GM21825 (cell line): ENCODE measurements around the gene DLGAP3.

Experiments
- ATAC-seq: cut with Tn5 transposase; IDR thresholded peaks from one replicate; pipeline ENCODE4 v1.9.1; 2021; ENCODE audit warnings: mild to moderate bottlenecking, moderate library complexity; ENCODE audit not compliant: unreplicated experiment

The DLGAP3 gene

DNA sequence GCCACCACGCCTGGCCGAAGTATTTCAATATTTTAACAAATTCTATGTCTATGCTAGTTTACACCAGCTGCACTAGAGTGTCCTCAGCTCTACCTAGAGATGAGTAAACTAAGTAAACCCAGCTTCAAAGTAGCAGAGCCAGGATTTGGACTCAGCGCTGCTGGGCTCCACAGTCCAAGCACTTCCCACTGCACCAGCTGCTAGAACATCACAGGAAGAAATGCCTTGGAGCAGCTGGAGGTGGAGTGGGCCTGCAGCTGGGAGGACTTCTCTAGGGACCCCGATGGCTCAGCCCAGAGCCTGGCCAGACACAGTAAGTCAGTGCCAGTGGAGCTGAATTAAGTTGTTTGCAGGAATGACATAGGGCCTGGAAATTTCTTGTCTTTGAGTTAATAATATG lies 59.7 kb downstream of the DLGAP3 start:
- ATAC-seq = no peak

DNA sequence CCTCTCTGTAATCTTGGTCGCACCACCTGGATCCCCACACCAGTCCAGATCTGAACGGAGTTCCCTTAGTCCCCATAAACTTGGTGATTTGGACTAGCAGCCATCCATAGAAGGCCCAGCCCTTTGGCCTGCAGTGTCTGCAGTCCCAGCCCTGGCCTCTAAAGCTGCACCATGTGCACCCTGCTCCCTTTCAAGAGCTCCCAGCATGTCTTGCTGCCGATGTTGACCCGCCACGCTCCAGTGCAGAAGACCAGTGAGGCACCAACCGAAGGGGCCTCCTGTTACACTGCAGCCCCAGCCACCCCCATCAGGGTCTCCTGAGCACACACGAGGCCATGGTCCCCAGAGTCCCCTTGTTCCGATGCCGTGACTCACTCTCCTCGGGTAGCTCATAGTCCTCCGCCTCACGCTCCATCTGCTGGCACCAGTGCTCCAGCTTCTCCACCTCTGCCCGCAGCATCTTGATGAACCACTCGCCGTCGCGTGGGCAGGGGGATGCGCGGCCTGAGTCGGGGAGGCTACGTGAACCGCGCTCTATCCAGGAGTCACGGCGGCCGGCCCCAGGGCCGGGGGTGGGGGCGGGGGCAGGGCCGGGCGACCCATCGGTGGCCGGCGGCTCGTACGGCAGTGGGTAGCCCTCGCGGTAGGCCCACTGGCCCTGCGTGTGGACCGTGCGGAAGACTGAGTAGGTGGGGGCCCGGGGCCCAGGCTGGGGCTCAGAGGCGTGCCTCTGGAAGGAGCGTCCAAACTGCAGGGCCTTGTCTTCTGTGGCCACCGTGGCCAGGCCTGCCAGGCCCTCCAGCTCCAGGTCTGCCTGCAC lies 61.0 kb downstream of the DLGAP3 start:
- ATAC-seq = no peak

DNA sequence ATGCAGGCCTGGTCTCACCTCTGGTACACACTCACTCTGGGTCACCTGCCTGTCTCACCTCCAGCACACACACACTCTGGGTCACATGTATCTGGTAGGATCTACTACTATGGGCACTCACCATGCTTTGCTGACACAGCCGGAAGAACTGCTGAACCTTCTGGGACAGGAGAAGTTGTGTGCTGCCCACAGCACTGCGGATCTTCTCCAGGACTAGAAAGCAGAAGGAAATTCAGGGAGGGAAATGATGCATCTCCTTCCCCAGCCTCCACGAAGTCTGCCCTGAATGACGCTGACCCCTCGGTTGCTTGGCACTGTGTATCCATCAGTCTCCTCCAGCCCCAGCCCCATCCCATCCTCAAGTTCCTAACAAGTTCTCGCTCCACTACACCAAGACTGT lies 62.0 kb downstream of the DLGAP3 start:
- ATAC-seq = no peak

DNA sequence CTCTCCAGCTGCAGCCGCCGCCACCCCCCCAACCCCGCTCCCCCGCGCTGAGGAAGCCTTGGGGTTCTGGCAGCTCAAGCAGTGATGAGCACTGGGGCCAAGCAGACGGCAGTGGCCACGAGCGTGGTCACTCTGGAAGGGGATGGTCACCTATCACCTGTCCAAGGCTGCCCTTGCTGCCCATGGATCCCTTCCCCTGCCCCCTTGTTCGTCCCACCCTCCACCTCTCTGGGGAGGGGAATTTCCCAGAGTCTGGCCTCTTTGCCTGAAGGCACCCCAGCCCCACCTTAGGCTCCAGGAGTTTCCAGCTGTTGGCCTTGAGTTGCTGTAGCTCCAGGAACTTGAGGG lies 62.7 kb downstream of the DLGAP3 start:
- no peak for ATAC-seq

DNA sequence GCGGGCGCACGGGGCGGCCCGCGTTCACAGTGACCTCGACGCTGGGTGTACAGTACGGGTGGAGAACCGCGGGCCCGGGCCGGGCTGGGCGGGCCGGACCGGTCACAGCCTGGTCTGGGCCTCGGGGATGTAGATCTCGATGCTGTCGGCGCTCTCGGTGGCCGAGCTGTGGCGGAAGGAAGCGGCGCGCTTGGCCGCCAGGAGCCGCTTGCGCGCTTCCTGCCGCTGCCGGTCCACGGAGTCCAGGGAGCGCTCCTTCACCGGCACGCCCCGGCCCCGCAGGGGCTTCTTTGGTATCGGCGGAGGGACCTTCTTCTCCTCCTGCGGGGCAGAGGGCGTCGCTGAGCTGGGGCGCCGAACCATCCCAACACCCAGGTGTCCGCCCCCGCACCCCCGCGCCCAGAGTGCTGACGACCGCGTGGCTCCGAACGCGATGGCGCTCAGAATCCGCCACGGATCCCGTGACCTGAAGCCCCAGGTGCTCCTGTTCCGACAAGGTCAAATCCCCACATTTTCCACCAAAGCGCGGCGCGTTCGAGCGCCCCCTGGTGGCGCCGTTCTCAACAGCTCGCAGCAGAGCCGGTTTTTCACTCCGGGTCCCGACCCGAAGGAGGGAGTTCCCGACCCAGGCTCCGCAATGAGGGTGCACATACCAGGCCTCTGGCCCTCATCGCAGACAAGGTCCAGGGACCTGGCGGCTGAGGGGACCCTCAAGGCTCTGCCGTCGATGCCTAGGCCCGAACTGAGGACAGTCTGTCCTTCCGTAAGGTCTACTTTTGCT lies 63.3 kb downstream of the DLGAP3 start:
- no peak for ATAC-seq

DNA sequence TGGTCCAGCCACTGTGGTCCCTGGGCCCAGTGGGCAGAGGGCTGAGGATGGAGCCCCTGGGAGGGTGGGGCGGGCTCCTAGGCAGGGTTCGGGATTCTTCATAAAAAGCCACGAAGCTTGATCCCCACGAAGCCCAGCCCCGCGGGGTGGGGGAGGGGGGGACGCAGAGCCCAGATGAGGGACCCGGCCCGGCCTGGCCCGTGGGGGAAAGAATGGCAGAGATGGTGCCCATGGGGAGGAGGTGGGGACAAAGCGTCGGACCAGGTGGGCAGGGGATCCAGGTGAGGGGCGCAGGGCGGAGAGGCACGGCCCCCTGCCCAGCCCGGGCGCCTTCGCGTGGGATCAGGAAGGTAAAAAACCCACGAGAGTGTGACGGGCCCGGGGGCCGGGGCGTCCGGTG lies 63.9 kb downstream of the DLGAP3 start:
- no peak for ATAC-seq

DNA sequence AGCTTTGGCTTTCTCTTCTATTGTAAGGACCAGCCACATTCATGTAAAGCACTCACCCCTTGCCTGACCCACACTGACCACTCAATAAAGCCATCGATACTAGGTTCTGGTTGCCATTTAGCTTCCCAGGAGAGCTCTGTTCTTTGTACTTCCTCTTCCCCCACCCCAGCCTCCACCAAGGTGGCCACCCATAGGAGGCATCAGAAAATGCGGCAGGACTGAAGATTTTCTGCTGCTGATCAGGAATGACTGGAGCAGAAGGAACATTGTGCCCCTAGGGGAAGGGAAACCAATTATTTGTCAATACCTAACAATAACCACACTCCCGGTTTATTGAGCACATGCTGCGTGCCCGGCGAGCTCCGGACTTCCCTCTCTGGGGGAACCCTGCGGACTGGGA lies 64.7 kb downstream of the DLGAP3 start:
- no peak for ATAC-seq

DNA sequence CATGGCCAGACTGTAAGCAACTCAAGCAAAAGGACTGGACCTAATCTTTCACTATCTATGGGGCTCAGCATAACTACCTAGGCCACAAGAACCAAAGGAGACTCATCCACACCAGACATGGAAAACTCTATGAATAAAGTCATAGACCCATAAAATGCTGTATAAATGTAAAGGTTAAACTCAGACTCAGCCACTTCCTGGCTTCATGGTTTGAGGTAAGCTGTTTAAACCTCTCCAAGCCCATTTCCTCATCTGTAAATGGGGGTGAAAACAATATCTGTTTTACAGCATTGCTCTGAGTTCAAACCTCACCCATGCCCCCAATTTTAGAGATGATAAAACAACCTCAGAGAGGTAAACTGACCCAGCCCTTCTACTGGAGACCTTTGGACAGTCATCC lies 65.9 kb downstream of the DLGAP3 start:
- ATAC-seq = no peak

DNA sequence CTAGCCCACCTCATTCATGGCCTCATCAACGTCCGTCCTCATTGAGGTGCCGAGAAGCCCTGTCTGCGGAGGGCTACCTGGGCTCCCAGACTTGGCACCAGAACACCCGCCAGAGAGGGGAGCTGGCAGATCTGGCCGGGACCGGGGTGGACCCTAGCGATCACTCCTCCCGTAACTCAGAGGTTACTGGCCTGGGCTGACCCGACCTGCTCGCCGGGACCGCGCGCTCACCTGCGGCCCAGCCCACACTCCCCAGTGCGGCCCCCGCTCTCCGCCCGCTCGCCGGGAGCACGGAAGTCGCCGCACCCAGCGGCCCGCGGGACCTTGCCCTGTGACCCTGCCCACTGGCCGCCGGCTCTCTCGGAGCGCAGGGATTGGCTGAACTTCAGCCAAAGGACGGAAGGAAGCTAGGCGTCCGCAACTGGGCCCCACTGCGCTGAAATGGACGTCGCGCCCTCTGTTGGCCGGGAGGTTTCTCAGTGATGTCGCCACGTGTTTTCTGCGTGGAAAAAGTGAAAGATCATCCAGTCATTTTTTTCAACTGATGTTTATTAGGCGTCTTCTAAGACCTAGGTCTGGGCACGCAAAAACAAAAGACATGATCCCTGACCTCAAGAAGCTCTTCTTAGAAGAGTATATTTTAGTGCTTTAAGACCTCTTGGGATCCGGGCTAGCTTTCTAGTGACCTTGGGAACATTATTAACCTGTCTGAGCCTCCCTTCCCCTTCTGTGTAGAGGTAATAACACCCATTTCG lies 69.8 kb downstream of the DLGAP3 start, which contains the start of gene SMIM12:
TSS of gene SMIM12 (minus strand) at position 304 of the 755 bp plus-strand sequence. CDS start 3,772 bp downstream, outside the sequence.
- peak; percentile 91 for ATAC-seq

DNA sequence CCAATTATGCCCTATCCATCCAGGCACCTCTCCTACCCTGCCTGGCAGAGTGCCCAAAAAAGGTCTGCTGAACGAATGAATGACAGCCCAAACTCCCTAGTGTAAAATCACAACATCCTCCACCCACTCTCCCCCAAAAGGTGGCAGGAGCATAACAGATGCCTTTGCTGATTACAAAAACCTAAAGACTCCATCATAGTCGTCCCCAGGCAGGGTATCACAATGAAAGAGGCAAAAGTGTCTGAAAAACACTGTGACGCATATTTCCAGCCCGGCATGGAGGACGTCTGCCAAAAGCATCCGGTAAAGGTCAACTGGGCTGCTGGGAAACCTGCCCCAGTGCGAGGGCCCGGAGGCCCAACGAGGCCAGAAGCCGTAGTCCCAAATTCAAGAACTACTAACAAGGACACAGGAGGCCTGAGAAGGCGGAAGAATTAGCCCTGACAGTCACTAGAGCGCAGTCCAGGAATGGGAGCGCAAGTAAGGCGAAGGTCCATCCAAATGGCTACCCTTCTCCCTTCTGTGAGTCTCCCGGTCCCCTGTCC lies 70.5 kb downstream of the DLGAP3 start:
- peak; percentile 6 for ATAC-seq

DNA sequence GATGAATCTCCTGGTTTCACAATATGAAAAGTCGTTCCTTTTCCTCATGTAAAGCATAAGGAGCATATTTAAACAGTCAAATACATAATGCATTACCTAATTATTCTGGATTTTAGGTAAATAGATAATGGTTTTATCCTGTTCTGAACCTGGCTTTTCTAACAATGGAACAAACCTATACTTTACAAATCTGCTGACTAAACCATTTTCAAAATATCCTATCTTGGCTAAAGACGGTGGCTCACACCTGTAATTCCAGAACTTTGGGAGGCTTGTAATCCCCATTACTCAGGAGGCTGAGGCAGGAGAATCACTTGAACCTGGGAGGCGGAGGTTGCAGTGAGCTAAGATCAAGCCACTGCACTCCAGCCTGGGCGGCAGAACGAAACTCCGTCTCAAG lies 72.8 kb downstream of the DLGAP3 start:
- no peak for ATAC-seq

DNA sequence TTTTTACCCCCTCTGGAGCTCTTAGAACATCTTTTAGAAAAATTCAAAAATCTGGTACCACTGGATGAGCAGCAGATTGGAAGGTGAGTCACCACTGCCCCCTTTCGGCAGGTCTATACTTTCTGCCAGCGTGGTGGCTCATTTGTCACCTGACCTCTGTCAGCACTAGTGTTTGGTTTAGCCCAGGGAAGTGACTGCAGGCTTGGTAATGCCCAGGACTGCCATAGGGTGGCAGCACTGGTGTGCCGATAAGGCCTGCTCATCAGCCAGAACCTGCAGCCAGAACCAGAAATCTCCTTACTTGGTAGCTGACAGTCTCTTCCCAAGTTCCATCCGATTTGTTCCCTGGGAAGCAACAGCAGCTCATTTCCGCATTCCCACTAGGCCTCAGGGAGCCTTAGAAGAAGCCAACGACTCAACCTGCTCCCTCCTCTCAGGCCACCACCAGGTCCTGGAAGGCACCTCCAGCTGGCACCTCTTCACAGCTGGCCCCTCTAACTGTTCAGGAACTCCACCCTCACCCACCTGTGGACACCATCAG lies 76.7 kb downstream of the DLGAP3 start:
- peak; percentile 87 for ATAC-seq

DNA sequence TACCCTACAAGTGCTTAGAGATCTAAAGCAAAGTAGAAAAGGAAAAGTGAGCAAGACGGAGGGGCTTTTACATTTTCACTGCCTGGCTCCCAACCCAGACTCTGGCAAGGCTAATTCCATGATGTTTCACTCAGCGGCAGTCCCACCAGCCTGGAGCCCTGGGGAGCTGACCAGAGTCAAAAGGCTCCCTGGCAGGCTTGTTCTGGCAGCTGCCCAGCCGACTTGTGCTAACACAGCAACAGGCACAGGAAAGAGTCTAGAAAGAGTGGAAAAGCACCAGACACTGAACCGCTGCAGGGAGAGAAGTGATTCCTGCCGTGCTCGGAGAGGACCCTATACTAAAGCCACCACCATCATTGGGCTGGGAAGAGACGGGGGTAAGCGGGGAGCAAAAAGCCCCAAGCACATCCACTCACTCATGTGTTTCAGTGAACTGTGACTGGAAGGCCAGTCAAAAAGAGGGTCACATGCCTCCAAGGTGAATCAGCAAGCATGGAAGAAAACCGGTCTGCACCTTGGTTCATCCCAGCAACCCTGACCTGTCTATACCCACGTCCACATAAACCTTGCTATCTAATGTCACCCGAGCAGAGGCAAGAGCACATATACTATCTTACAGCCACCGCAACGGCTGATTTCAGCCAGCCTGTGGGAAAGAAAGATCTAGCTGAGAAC lies 77.9 kb downstream of the DLGAP3 start:
- no peak for ATAC-seq

DNA sequence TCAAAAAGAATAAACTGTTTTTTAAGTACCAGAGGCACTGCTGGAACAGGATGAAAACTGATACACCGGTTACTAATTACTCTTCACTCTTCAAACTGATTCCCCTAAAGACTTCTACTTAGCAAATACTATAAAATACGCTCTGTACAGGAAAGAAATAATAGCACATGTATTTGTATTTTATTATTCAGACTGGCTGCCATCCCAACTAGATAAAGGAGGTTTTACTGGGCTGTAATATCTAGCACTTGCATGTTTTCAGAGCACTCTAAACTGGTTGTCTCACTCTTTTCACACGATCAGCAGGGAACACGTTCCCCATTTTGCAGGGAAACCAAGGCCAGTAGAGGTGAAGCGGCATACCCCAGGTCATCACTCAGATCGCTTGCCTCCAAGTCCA lies 79.1 kb downstream of the DLGAP3 start:
- no peak for ATAC-seq

DNA sequence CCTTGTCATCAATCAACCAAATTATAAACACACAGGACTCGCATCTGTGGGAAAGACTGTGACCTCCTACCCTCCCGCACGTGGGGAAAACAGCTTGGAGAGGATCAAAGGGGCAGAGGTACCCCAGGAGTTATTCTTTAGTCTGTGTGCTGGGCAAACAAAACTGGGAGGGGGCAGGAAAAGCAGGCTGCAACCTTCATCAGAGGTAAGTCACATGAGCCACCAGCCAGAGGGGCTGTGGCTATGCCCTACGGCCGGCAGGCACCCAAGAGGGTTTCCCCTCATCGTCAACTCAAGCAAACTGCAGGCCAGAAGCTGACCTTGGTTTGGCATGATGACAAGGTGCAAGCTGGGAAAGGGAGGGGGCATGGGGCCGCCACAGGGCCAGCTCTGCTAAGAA lies 82.4 kb downstream of the DLGAP3 start:
- ATAC-seq = no peak

DNA sequence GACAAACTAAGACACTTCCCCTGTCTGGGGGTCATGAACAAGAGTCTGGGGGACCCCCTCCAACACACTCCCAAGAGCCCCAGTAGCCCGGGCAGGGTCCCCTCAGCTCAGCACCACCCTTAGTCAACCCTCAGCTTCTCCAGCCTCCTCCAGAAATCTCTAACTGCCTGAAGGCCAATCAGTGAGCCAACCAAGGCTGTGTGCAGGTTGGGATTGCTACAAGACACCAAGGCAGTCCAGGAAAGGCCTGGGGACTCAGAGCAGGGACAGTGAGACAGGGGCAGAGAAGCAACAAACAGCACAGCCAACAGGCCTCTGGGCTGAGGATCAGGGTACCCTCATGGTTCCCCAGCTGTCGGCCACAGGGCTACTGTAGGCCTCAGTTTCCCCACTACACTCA lies 83.2 kb downstream of the DLGAP3 start:
- no peak for ATAC-seq

DNA sequence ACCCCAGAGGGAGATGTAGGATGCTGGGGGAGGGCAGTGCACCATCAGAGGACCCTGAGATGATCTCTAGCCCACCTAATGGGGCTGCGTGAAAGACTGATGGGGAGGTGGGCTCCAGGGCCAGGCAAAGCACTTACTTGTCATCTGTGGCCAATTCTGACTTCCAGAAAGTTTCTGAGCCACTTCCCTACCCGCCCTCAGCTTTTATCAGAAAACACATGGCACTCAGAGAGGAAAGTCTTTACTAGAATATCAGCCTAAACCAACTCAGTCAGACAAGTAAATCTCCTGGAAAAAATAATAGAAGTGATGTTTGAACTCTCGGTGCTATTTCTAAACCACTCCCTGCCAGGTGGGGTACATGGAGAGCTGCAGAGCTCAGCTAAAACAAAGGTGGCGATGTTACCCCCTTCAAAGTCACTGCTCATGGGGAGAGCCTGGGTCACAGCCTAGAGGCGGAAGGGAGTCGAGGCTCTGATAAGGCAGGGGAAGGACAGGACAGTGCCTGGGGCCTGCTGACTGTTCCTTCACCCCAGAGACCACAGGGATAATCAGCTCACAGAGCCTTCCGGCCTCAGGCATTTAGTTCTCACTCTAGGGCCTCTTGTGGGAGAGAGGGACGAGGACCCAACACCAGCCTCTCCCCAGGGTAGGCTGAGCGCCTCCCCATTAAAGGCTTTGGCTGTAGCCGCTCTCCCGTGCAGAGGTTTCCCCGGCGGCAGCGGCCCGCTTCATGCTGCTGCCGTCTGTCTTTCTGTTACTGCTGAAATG lies 84.1 kb downstream of the DLGAP3 start:
- ATAC-seq = no peak

DNA sequence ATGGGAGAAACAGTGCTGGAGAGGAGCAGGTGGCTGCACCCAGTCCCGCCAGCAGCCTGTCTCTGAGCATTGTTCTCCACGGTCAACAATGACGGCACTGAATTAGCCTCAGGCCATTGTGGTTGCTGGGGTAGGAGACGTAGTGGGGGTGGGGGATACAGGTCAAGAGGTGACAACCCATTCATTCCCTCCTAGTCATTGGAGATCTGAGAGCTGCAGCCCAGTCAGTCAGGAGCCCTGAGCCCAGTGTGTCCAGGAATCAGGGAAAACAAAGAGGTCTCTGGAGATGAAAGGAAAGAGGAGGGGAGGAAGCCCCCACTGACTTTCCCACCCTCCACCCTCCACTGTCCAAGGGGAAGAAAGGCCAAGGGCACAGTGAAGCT lies 85.2 kb downstream of the DLGAP3 start:
- no peak for ATAC-seq

DNA sequence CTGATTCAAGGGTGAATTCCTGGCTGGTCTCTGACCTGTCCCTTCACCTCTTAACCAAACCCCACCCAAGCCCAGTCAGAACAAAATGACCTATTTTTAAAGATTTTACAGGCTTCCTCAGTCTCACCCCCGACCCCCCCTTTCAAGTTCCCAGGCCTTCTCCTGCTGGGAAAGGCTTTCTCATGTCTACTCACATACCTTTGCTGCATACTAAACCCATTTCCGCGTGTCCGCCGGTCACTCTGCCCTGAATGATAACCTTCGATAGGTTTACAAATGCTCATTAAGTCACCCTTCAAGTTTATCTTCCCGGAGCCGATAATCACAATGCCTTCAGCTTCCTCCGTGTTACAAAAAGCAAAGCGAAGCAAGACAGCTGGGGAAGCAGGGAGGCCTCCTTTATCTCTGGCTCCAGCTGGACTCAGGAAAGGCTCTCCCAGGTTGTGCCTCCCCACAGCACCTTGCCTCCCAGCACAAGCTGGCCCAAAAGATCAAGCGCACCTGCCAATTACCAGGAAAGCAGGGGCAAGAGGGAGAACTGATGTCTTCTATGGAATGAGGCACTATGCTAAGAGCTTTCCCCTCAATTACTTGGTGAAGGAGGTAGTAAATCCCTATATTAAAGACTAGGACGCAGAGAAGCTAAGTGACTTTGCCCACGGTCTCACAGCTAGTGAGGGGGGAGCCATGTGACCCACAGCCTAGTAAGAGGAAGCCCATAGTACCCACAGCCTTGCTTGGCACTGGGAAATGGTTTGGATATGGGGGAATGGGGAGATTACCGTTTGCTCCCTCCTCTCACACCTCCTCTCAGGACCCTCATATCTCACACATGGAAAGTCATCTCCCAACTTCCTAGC lies 85.8 kb downstream of the DLGAP3 start:
- ATAC-seq = no peak
